LNCAP (cell line): ENCODE data around the gene TEK.

ENCODE experiments used
- CTCF ChIP-seq: fragments of 450-650 bp; IDR thresholded peaks from 2 replicates; pipeline ENCODE4 v1.5.1; 2017; ENCODE audit warnings: mild to moderate bottlenecking

The TEK gene

GRCh38 chr9:27108981-27109541, at the start of gene TEK:
TEK (plus strand) TSS chr9:27109225; CDS start chr9:27109591, 366 bp downstream.
- TF ChIP-seq CTCF: no peak

DNA sequence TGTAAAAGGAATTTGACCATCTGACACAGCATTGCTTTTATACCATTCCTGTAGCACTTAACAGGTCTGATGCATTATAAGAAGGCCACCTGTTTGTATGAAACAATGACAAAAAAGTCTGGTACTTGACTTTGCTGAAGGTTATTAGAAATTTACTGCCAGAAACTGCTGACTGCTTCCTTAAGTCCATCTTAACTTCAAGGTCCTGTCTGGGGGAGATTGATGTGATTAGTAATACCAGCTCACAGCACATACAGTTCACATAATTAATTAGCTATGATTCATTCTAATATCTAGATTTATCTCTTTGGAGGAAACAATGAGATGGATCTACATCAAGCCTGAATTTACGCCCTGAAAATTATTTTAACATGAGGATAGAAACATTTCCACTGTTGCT, 49.6 kb upstream of the TEK start:
- TF ChIP-seq CTCF: no peak

- no peak for TF ChIP-seq CTCF
These were observed 49.1 kb upstream of the TEK start for GRCh38 chr9:27059907-27060306.

- TF ChIP-seq CTCF: no peak
These were observed 43.7 kb upstream of the TEK start for GRCh38 chr9:27065288-27065687.

DNA sequence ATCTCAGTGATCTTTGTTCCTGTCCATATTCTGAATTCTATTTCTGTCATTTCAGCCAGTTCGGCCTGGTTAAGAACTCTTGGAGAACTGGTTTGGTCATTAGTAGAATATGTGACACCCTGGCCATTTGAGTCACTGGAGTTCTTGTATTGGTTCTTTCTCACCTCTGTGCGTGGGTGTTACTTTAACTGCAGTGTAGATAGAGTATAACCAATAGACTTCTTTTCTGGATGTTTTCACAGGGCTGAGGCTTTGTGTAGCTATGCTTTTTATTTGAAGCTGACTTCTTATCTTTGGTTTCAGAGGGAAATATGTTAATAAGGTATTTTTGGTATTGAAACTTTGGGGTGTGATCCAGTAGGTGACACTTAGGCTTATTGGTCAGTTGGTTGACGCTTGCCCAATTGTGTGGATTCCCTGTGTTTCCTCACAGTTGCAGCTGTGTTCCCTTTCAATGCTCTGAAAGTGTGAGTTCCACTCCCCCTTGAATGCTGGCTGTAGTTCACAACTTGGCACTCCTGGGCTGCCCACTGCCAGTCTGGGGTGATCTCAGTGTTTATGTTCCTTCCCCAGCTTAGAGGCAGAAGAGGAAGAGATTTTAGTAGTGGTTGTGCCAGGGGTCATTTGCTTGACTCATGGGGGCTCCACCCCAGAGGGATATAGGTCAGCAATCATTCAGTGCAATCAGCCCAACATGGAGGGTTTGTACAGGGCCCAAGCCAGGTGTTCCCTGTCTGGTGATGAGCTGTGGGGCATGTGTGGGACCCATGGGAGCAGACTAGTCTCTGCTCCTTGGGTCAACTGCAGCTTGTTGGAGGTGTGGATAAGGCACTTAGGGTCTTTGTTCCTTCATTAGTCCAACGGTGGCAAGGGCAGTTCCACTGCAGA, 34.9 kb upstream of the TEK start:
- no peak for TF ChIP-seq CTCF

DNA sequence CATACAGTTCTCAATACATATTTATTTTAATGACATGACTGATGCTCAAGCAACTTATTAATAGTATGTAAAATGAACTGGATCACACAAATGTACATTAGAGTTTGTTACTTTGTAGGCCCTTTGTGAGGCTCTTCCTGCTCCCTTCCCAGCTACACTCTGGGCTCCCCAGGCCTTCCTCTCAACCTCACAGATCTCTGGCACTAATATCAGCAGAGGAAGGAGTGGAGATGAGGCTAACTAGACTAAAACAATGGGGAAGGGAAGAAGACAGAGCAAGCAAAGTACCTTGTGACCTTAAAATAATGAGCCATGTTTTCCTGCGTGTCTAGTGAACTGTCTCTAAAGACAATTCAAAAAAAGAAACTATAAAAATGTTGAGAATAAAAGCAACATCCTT, 30.3 kb upstream of the TEK start:
- no peak for TF ChIP-seq CTCF

GRCh38 chr9:27085456-27085855, 23.6 kb upstream of the TEK start:
- TF ChIP-seq CTCF: no peak
